ENCODE results near the gene CYP46A1. TPM values are rescaled to one million over a fixed set of nuclear protein-coding genes. Genes with fewer than 3 reads are reported as not detected.

Gene CYP46A1
- total RNA-seq, 1 donor from 2014 or later: 2.9 TPM

DNA sequence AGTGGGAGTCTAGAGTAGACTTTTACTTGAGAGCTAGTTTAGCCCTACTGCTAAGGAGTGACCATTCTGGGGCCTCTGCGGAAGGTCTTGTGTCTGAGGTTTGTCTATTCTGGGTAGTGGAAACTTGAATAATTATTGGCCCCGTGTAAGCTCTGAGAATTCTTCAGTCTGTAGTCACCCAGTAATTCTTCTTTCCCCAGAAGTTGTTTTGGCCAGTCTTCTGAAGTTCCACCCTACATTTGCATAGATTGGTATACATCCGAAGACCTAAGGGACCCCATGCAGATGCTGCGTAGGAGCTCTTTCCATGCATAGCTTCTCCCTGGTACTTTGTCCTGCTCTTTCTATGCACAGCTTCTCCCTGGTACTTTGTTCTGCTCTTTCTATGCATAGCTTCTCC lies 12.8 kb downstream of the CYP46A1 start:
- H3K4me1 Mint-ChIP-seq (ENCODE audit: low read depth): no peaks in the 10 kb centered on the region
- DNase-seq (ENCODE audit: low spot score, unreplicated experiment): no peak

DNA sequence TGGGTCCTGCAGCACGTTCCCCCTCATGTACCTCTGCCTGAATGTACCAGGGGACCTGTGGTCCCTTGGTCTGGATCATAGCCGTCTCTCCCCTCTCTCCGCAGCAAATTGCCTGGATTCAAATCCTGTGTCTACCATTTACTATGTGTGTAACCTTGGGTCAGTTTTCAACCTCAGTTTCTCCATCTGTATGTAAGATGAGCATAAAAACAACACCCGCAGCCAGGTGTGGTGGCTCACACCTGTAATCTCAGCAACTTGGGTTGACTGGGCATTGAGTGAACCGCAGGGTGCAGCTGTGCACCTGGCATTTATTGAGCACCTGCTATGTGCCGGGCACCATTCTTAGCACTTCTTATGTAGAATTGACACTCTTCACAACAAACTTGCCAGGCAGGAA lies 14.1 kb downstream of the CYP46A1 start:
- peaks cover 8% of the 10 kb centered on the region for H3K9me3 Mint-ChIP-seq (ENCODE audit: low read depth)
- H3K27me3 Mint-ChIP-seq: no peaks in the 10 kb centered on the region
- no peak overlapping the region for H3K27ac Mint-ChIP-seq
- TF ChIP-seq, protein P1, sequence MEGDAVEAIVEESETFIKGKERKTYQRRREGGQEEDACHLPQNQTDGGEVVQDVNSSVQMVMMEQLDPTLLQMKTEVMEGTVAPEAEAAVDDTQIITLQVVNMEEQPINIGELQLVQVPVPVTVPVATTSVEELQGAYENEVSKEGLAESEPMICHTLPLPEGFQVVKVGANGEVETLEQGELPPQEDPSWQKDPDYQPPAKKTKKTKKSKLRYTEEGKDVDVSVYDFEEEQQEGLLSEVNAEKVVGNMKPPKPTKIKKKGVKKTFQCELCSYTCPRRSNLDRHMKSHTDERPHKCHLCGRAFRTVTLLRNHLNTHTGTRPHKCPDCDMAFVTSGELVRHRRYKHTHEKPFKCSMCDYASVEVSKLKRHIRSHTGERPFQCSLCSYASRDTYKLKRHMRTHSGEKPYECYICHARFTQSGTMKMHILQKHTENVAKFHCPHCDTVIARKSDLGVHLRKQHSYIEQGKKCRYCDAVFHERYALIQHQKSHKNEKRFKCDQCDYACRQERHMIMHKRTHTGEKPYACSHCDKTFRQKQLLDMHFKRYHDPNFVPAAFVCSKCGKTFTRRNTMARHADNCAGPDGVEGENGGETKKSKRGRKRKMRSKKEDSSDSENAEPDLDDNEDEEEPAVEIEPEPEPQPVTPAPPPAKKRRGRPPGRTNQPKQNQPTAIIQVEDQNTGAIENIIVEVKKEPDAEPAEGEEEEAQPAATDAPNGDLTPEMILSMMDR (IDR thresholded peaks at IDR 0.05; ENCODE audit: unreplicated experiment): no peak
- no peak overlapping the region for H3K4me3 Mint-ChIP-seq (ENCODE audit: low read depth)
- DNase-seq (ENCODE audit: low spot score, unreplicated experiment): no peak
- no peaks in the 10 kb centered on the region for H3K4me1 Mint-ChIP-seq (ENCODE audit: low read depth)
- H3K36me3 Mint-ChIP-seq (ENCODE audit: insufficient read depth): peaks cover 8% of the 10 kb centered on the region

More for the DNA sequence above, 12.8 kb downstream of the CYP46A1 start:
- TF ChIP-seq, protein P1 (IDR thresholded peaks at IDR 0.05; ENCODE audit: unreplicated experiment): no peak
- no peak overlapping the region for H3K27ac Mint-ChIP-seq
- H3K4me3 Mint-ChIP-seq (ENCODE audit: low read depth): no peak overlapping the region
- H3K36me3 Mint-ChIP-seq (ENCODE audit: insufficient read depth): peaks cover 1% of the 10 kb centered on the region
- H3K9me3 Mint-ChIP-seq (ENCODE audit: low read depth): peaks cover under 1% of the 10 kb centered on the region
- H3K27me3 Mint-ChIP-seq: no peaks in the 10 kb centered on the region

DNA sequence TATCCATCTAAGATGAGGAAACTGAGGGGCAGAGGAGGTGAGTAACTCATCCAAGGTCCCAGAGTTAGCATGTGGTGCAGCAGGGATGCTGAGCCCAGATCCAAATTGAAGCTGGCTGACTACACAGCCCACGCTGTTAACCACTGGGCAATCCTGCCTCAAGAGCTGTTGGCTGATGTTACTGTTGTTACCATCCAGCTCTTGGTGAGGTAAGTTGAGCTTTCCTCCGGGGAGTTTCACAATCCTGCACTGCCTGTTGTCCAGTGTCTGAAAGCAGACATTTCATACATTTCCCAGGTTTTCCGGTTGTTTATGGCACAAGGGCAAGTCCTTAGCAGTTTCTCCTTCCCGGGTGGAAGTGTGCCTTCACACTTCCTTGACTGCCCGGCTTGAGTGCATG lies 14.5 kb downstream of the CYP46A1 start:
- Mint-ChIP-seq H3K27ac (no peak overlapping the region), H3K4me1 (ENCODE audit: low read depth) (no peaks in the 10 kb centered on the region), H3K36me3 (ENCODE audit: insufficient read depth) (peaks cover 12% of the 10 kb centered on the region), H3K4me3 (ENCODE audit: low read depth) (no peak overlapping the region), H3K27me3 (no peaks in the 10 kb centered on the region), H3K9me3 (ENCODE audit: low read depth) (peaks cover 12% of the 10 kb centered on the region)
- TF ChIP-seq, protein P1 (IDR thresholded peaks at IDR 0.05; ENCODE audit: unreplicated experiment): no peak
- no peak for DNase-seq (ENCODE audit: low spot score, unreplicated experiment)

DNA sequence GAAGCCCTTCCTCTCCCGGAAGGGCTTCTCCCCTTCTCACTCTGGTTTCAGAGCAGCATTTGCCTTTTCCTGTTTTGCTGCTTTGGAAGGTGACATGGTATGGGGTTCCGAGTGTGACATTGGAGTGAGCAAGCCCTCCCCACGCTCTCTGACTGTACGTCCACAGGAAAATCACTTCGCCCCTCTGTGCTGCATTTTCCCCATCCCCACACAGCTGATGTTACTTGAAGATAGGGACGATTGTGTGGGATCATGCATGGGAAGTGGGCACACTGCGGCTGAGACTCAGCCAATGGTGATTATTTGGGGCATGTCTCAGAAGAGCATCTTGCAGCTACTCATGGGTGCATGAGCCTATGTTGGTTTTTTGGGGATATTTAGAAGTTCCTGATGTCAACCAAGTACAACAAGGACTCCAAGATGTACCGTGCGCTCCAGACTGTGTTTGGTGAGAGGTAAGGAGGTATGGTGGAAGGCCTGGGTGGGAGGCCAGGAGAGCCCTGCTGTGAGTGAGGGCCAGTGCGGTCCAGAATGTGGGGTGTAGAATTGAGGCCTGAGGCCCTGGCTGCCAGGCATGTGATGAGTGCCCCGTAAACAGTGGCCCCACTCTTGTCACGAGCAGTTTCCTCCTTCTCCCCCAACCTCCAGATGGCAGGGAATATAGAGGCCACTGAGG lies 15.1 kb downstream of the CYP46A1 start:
- Mint-ChIP-seq H3K36me3 (ENCODE audit: insufficient read depth) (peaks cover 13% of the 10 kb centered on the region), H3K4me3 (ENCODE audit: low read depth) (no peak overlapping the region), H3K4me1 (ENCODE audit: low read depth) (no peaks in the 10 kb centered on the region)

DNA sequence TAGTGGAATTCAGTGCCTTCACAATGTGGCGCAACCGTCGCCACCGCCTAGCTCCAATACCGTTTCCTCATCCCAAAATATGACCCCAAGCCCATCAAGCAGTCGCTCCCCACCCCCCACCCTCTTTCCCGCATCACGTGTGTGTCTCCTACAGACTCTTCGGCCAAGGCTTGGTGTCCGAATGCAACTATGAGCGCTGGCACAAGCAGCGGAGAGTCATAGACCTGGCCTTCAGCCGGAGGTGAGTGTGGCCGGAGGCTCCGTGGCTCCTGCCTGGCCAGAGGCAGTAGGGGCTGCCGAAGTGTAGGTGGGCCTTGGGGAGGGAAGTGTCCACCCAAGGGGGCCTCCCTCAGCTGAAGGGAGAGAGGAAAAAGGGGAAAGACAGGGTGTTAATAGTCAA lies 15.8 kb downstream of the CYP46A1 start:
- DNase-seq (ENCODE audit: low spot score, unreplicated experiment): no peak
- peaks cover 14% of the 10 kb centered on the region for H3K36me3 Mint-ChIP-seq (ENCODE audit: insufficient read depth)
- H3K4me3 Mint-ChIP-seq (ENCODE audit: low read depth): no peak overlapping the region
- no peaks in the 10 kb centered on the region for H3K4me1 Mint-ChIP-seq (ENCODE audit: low read depth)
- TF ChIP-seq, protein P1 (IDR thresholded peaks at IDR 0.05; ENCODE audit: unreplicated experiment): no peak
- no peaks in the 10 kb centered on the region for H3K27me3 Mint-ChIP-seq
- no peak overlapping the region for H3K27ac Mint-ChIP-seq
- H3K9me3 Mint-ChIP-seq (ENCODE audit: low read depth): peaks cover 20% of the 10 kb centered on the region

More for the DNA sequence above, 15.1 kb downstream of the CYP46A1 start:
- H3K27ac Mint-ChIP-seq: no peak overlapping the region
- H3K27me3 Mint-ChIP-seq: no peaks in the 10 kb centered on the region
- TF ChIP-seq, protein P1 (IDR thresholded peaks at IDR 0.05; ENCODE audit: unreplicated experiment): no peak
- H3K9me3 Mint-ChIP-seq (ENCODE audit: low read depth): peaks cover 15% of the 10 kb centered on the region
- no peak for DNase-seq (ENCODE audit: low spot score, unreplicated experiment)
